GM12864 (cell line): ENCODE measurements around the gene RAD51AP1.
"Not testable (repeated sequence)": the region's sequence is repeated elsewhere in the genome, so short reads cannot be mapped to it uniquely, and the experiment has no call there.

Experiments used
- DNase-seq: peaks from one replicate; pipeline ENCODE4 v3.0.0-alpha.2; 2011; ENCODE audit warnings: low read depth
- H3K4me3 ChIP-seq: 2 replicates; pipeline ENCODE4 v1.5.1; 2011; ENCODE audit warnings: mild to moderate bottlenecking, low read depth, low read length, control low read depth
- CTCF ChIP-seq: IDR thresholded peaks from 2 replicates; pipeline ENCODE4 v1.5.1; 2011; ENCODE audit warnings: low read depth, mild to moderate bottlenecking, moderate library complexity, low read length, control low read depth, inconsistent platforms; ENCODE audit errors: missing control alignments

Gene RAD51AP1

GRCh38 chr12:4506430-4506829 lies 32.3 kb upstream of the RAD51AP1 start:
- no peak for TF ChIP-seq CTCF
- no peak for DNase-seq

GRCh38 chr12:4506870-4507269 lies 31.8 kb upstream of the RAD51AP1 start:
- no peak overlapping the region for H3K4me3 ChIP-seq
- TF ChIP-seq CTCF = no peak
- DNase-seq = peak; percentile 67

More at GRCh38 chr12:4506430-4506829, 32.3 kb upstream of the RAD51AP1 start:
- no peak overlapping the region for H3K4me3 ChIP-seq

GRCh38 chr12:4508503-4508902 lies 30.2 kb upstream of the RAD51AP1 start:
- not testable (repeated sequence) for H3K4me3 ChIP-seq

GRCh38 chr12:4509269-4509668 lies 29.4 kb upstream of the RAD51AP1 start:
- H3K4me3 ChIP-seq = not testable (repeated sequence)

More at GRCh38 chr12:4508503-4508902, 30.2 kb upstream of the RAD51AP1 start:
- not testable (repeated sequence) for DNase-seq

GRCh38 chr12:4518106-4518728 lies 20.5 kb upstream of the RAD51AP1 start:
- H3K4me3 ChIP-seq = no peak overlapping the region
- no peak for DNase-seq
- TF ChIP-seq CTCF = no peak

More at GRCh38 chr12:4509269-4509668, 29.4 kb upstream of the RAD51AP1 start:
- DNase-seq = not testable (repeated sequence)

- DNase-seq, H3K4me3 ChIP-seq: not testable (repeated sequence)
Measured at GRCh38 chr12:4523443-4523842, 15.2 kb upstream of the RAD51AP1 start.

GRCh38 chr12:4526923-4527546 lies 11.7 kb upstream of the RAD51AP1 start:
- peak; percentile 11 for TF ChIP-seq CTCF
- DNase-seq = no peak
- no peak overlapping the region for H3K4me3 ChIP-seq

GRCh38 chr12:4530160-4530559 lies 8.5 kb upstream of the RAD51AP1 start:
- TF ChIP-seq CTCF = no peak
- DNase-seq = no peak
- H3K4me3 ChIP-seq = no peak overlapping the region
